GM18870 (cell line): ENCODE measurements around the gene CEBPZOS.
"Not testable (repeated sequence)": the region's sequence is repeated elsewhere in the genome, so short reads cannot be mapped to it uniquely, and the experiment has no call there.

ENCODE experiments used
- ATAC-seq: cut with Tn5 transposase; IDR thresholded peaks from one replicate; pipeline ENCODE4 v1.9.1; 2021; ENCODE audit warnings: moderate library complexity; ENCODE audit not compliant: unreplicated experiment

The CEBPZOS gene

DNA sequence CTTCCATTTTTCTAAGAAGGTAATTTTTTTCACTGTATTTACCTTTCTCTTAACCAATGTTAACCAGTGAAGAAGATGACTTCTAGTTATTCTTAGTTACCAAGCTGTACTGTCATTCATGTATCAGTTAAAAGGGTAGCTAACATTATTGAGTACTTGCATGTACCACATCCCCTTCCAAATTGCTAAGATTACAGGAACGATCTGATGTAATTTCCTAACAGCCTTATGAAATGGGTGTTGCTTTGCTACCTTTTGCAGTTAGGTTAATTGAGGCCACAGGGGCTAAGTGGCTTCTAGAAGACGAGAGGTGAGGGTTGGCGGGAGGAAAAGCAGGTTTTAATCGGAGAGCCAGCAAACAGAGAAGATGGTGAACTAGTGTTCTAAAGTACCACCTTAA lies 6.0 kb upstream of the CEBPZOS start:
- ATAC-seq = no peak

DNA sequence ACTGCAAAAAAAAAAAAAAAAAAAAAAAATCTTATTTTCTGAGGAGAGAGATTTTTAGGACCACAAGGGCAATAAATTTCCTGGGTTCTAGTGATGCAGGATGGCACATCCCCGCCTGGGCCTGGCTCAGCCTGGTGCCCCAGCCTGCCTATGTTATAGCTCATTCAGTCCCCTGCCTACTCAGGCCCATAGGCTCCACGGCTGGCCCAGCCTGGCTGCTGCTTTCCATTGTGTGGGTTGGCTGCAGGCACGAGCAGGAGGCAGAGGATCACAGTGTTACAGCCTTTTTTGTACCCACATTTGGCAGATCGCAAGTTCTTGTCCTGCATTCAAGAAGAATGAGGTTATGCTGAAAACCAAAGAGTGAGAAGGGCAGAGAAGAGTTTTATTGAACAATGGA lies 5.0 kb upstream of the CEBPZOS start:
- no peak for ATAC-seq

DNA sequence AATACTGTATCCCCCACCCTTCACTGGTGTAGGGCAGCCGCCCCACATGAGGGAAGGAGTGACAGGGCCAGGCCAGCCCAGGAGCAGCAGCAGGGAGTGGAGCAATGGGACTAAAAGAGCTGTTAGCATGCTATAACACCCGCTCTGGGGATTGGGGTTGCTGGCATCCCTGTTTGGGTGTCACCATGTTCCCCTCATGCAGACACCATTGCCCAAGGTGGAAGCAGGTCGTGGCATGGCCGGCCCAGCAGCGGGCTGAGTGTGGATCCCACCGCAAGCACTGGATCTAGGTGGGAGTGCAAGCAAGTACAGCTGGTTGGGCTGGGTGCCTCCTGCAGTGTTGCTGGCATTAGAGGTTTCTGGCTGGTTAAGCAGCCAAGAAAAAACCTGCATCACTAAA lies 4.5 kb upstream of the CEBPZOS start:
- no peak for ATAC-seq

DNA sequence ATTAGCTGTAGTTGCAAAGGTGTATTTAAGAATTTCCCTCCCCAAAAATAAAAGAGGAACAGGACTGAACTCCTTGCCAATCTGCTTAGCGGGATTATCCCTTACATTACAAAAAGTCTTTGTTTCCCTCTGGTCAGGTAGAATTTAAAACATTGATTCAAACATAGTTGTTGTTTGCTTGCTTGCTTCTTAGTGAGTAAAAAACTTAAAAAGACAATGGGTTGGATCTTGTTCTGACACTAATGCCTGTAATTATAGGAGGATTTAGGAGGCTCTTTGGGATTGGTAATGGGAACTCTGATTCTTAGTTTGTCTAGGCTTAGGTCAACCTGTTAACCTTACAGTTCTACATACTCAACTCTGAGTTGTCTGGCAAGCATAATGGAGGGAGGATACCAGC lies 3.7 kb upstream of the CEBPZOS start:
- ATAC-seq = no peak

DNA sequence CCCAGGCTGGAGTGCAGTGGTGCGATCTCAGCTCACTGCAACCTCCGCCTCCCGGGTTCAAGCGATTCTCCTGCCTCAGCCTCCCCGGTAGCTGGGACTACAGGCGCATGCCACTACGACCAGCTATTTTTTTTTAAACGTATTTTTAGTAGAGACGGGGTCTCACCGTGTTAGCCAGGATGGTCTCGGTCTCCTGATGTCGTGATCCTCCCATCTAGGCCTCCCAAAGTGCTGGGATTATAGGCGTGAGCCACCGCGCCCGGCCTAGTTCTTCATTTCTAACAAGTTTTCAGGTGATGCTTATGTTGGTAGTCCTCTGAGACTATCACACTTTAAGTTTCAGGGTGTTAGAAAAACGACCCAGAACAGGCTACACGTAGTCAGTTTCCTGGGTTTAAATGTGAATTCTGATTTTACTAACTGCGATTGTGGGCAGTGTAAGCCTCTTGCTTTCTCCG lies 405 bp upstream of the CEBPZOS start:
- ATAC-seq = not testable (repeated sequence)

GRCh38 chr2:37198681-37199065 lies 2.4 kb downstream of the CEBPZOS start:
- ATAC-seq = no peak

DNA sequence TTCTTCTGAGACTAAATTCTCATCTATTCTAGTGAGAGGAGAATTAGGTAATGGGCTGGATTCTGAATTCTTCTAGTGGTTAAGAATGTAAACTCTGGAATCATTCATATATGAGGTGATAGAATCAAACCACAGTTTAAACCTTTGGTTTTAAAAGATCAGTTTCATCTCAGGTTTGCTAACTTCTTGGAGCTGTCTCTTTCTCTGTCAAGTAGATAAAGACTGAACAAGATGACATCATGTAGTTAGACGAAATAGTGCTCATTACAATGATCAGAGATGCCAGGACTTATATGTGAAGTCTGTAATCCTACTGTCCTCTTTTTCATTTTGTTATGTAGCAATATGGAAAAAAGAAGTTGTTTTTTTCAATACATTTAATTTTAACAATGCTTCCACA lies 4.9 kb downstream of the CEBPZOS start:
- ATAC-seq = no peak

DNA sequence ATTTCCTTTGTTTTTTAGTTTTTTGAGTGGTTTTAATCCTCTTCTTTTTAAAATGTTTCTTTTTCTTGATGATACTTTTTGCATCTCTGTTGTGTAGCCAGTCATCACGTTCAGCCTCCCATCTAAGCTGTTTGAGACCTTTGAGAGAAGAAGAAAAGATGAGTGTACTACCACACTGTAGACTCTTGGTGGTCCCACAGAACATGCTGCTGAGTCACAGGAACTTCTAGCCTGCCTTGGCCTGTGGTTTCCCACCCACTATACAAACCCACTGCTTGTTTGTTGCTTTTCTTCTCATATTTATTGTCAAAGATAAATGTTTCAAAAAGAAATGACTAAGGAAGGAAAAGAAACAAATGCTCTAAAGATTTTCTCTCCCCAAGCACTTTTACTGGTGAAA lies 5.5 kb downstream of the CEBPZOS start:
- ATAC-seq = no peak

GRCh38 chr2:37203708-37204107 lies 7.4 kb downstream of the CEBPZOS start:
- ATAC-seq = no peak

GRCh38 chr2:37205071-37205661 lies 8.9 kb downstream of the CEBPZOS start:
- not testable (repeated sequence) for ATAC-seq

- no peak for ATAC-seq
These were observed 9.5 kb downstream of the CEBPZOS start for GRCh38 chr2:37205689-37206341.

- ATAC-seq = not testable (repeated sequence)
These were observed 10.5 kb downstream of the CEBPZOS start for GRCh38 chr2:37206760-37207159.

DNA sequence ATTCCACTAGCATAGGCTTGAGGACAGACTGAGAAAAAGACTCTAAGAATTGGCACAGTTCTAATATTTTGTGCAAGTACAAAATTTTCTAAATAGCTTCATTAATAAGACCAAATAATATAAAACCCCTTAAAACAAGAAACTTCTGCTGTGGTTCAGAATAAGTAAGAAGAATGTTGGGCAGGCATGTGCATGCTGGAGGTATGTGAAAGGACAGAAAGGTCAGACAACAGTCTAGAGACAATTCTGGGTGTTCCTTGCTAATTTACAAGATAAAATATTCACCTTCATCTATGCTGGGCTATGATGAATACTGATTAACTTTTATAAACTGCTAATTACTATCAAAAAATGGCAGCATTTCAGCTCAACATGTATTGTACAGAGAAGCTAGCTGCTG lies 14.9 kb downstream of the CEBPZOS start:
- no peak for ATAC-seq

DNA sequence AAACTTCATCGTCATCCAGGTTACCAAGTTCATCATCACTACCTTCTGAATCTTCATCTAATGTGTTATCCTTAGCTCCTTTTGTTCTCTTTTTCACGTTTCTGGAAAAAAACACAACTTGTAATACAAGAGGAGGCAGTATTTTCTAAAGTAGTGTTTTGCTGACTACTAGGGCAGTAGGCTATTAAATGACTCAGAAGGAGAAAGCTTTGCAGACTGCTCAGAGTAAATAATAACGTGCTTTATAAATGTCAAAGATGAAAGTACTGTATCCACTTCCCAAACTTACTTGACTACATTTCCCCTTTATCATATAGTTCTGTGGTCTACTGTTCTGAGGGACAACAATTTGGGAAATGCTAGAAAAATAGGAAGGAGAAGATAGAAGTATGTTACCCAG lies 15.6 kb downstream of the CEBPZOS start:
- ATAC-seq = no peak

DNA sequence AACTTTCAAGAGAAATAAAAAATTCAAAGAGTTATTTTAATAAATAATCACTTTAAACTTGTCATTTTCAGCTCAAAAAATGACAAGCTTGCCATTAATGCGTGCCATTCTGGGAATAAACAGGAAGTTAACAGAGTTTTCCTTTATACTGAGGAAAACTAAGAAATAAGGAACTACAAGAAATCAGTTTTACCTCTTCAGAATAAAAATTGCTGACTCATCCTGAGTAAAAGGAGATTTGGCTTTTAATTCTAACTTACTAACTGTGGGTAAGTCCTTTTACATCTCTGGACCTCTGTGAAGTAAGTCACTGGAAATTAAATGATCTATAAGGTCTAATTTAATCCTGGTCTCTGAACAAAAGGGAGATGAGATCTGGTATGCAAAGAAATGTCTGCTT lies 19.0 kb downstream of the CEBPZOS start:
- ATAC-seq = no peak

DNA sequence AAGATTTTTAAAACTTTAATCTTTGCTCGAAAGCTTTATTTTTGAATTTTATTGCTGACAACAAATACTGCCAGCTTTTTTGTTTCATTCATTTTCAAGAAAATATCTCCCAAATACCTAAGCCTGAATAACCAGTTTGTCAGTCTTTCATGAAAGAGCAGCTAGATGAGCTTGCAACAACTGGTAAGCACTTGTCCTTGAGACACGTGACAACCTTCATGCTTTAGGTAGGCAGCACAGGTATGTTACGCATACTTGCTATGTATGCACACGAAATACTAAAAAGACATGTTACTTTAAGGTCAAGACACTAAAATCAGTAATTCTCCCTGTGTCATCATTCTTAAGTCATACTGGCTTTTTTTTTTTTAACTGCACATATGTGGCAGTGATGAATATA lies 22.8 kb downstream of the CEBPZOS start:
- no peak for ATAC-seq

DNA sequence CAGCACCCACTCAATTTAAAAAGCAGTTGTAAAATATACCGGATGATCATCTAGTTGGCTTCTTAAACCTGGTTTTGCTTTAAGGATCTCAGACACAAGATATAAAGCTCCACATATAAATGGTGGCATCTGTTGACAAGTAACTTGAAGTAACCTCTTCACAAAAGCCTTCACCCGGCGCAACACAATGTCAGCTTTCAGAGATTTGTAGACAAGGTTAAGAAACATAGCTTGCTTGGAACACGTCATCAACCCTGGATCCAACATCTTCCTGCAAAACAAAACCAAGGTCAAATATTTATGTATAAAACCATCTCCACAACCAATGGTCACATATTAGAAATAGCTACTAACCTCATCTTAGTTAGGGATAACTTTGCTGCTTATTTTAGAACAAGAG lies 26.8 kb downstream of the CEBPZOS start:
- no peak for ATAC-seq

DNA sequence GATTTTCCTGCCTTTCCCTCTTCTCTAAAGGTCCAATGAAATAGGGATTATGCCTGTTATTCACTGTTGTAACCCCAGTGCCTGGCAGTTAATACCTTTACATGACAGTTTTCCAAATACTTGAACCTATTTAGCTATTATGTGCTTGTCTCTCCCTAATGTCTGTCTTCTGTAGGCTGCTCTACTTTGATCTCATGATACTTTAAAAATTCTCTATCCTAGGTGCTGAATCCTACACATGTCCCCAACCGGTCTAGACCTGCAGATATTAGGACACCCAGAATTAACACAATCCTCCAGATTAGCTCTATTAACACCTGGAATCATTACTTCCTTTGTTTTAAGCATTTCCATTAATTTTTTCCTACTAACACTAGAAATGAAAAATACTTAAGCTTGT lies 27.8 kb downstream of the CEBPZOS start:
- no peak for ATAC-seq

GRCh38 chr2:37225129-37225528 lies 28.8 kb downstream of the CEBPZOS start:
- not testable (repeated sequence) for ATAC-seq

GRCh38 chr2:37226863-37227262 lies 30.6 kb downstream of the CEBPZOS start:
- ATAC-seq = no peak

GRCh38 chr2:37228788-37229187 lies 32.5 kb downstream of the CEBPZOS start:
- ATAC-seq = no peak

- ATAC-seq = no peak
These were observed 34.3 kb downstream of the CEBPZOS start for GRCh38 chr2:37230581-37230980.
